ENCODE measurements around the gene HOXD13.

The HOXD13 gene

GRCh38 chr2:176095421-176095820, 2.9 kb downstream of the HOXD13 start:
- DNase-seq (ENCODE audit: low spot score): no peak

- no peak for DNase-seq (ENCODE audit: low spot score)
Measured at GRCh38 chr2:176096243-176096985, 3.9 kb downstream of the HOXD13 start.

GRCh38 chr2:176096986-176097819, 4.7 kb downstream of the HOXD13 start:
- DNase-seq (ENCODE audit: low spot score): peak; percentile 18

GRCh38 chr2:176097820-176098365, 5.4 kb downstream of the HOXD13 start:
- DNase-seq (ENCODE audit: low spot score): no peak

- no peak for DNase-seq (ENCODE audit: low spot score)
Measured at GRCh38 chr2:176098366-176099158, 6.0 kb downstream of the HOXD13 start.

GRCh38 chr2:176099159-176099727, 6.7 kb downstream of the HOXD13 start:
- no peak for DNase-seq (ENCODE audit: low spot score)

GRCh38 chr2:176099728-176100546, 7.4 kb downstream of the HOXD13 start, which contains the start of gene HOXD12:
Gene HOXD12 (plus strand): TSS chr2:176099795. CDS start chr2:176099802, 7 bp downstream.
- no peak for DNase-seq (ENCODE audit: low spot score)

- DNase-seq (ENCODE audit: low spot score): no peak
Measured at GRCh38 chr2:176100547-176101140, 8.1 kb downstream of the HOXD13 start.

GRCh38 chr2:176101216-176101830, 8.8 kb downstream of the HOXD13 start:
- no peak for DNase-seq (ENCODE audit: low spot score)

GRCh38 chr2:176101842-176102241, 9.3 kb downstream of the HOXD13 start:
- DNase-seq (ENCODE audit: low spot score): no peak

- DNase-seq (ENCODE audit: low spot score): no peak
Measured at GRCh38 chr2:176102309-176102866, 9.9 kb downstream of the HOXD13 start.

- no peak for DNase-seq (ENCODE audit: low spot score)
Measured at GRCh38 chr2:176103194-176103593, 10.7 kb downstream of the HOXD13 start.

GRCh38 chr2:176103742-176104315, 11.3 kb downstream of the HOXD13 start:
- DNase-seq (ENCODE audit: low spot score): no peak

GRCh38 chr2:176104316-176105077, 12.0 kb downstream of the HOXD13 start:
- DNase-seq (ENCODE audit: low spot score): no peak

GRCh38 chr2:176105078-176105729, 12.7 kb downstream of the HOXD13 start:
- no peak for DNase-seq (ENCODE audit: low spot score)

GRCh38 chr2:176105730-176106580, 13.4 kb downstream of the HOXD13 start:
- DNase-seq (ENCODE audit: low spot score): no peak

Measured in hematopoietic multipotent progenitor cell treated with erythropoietin and hydrocortisone succinate and interleukin-3 and kit ligand, for 17 days (in vitro differentiated cells).